Upper lobe of left lung (tissue), 6 donors: Measurements from ENCODE around the gene ABHD4. TPM values are rescaled to one million over a fixed set of nuclear protein-coding genes. Genes with fewer than 3 reads are reported as not detected.
"Not testable (repeated sequence)": the region's sequence is repeated elsewhere in the genome, so short reads cannot be mapped to it uniquely, and the experiment has no call there.

ENCODE experiments used
- ATAC-seq, 2 donors: fragments of 200-7000 bp; cut with Tn5 transposase; one replicate each; pipeline ENCODE4 v1.9.1; 2022; ENCODE audit warnings: mild to moderate bottlenecking in 2 of 2, moderate library complexity in 2 of 2; ENCODE audit not compliant: low FRiP score in 2 of 2
- DNase-seq, 2 donors: peaks; one replicate each; pipeline ENCODE4 v3.0.0-alpha.2; 2019 to 2020
- H3K27ac ChIP-seq, 4 donors: fragments of 200-600 bp; sonication (generic); one replicate each; pipeline ENCODE4 v1.5.1; 2016 to 2019
- H3K27me3 ChIP-seq, 4 donors: fragments of 200-600 bp; sonication (generic); one replicate each; pipeline ENCODE4 v1.5.1; 2017 to 2019
- H3K36me3 ChIP-seq, 4 donors: fragments of 200-600 bp; sonication (generic); one replicate each; pipeline ENCODE4 v1.5.1; 2016 to 2019
- H3K4me1 ChIP-seq, 4 donors: fragments of 200-600 bp; sonication (generic); one replicate each; pipeline ENCODE4 v1.5.1; 2018 to 2019
- H3K4me3 ChIP-seq, 4 donors: fragments of 200-600 bp; sonication (generic); one replicate each; pipeline ENCODE4 v1.5.1; 2017 to 2019; ENCODE audit warnings: mild to moderate bottlenecking in 2 of 4, moderate library complexity in 1 of 4
- H3K9me3 ChIP-seq, 4 donors: fragments of 200-600 bp; sonication (generic); one replicate each; pipeline ENCODE4 v1.5.1; 2018 to 2019
- CTCF ChIP-seq, 6 experiments: fragments of 450-650 bp in 4 of 6; fragments of 200-600 bp in 2 of 6; sonication (generic) in 2 of 6; IDR thresholded peaks; one replicate each; pipeline ENCODE4 v1.5.1; 2016 to 2019; ENCODE audit warnings: antibody characterized with exemption in 6 of 6
- EP300 ChIP-seq, 4 donors: sonication (generic); formaldehyde crosslinking; IDR thresholded peaks; one replicate each; pipeline ENCODE4 v1.5.1; 2017; ENCODE audit warnings: antibody characterized with exemption in 4 of 4, control low read depth in 2 of 4
- POLR2A ChIP-seq, 4 donors: fragments of 450-650 bp; IDR thresholded peaks; one replicate each; pipeline ENCODE4 v1.5.1; 2016 to 2017; ENCODE audit warnings: antibody characterized with exemption in 4 of 4, mild to moderate bottlenecking in 2 of 4
- POLR2AphosphoS5 ChIP-seq, 2 donors: sonication (generic); formaldehyde crosslinking; IDR thresholded peaks; one replicate each; pipeline ENCODE4 v1.5.1; 2017; ENCODE audit warnings: antibody characterized with exemption in 2 of 2
- WGBS, 2 donors: methylation state at CpG; one replicate each; pipeline ENCODE4 v1.1.5; 2017 to 2018; 5-methylcytosine and 5-hydroxymethylcytosine counted together
- total RNA-seq, 6 donors: library from RNA; depleted of rRNA in 4 of 6; stranded (reverse); fragments of >200 nt in 4 of 6; gene quantifications; one replicate each; pipeline versions ENCODE4 v1.1.0 to v1.2.1, GENCODE V29; 2016 to 2021
- donor health status: DM: no; HTN: no; CAD: no; lungs with moderate emphysema.
- donor health status: DM: no; HTN: yes; CAD: no; lungs with severe emphysema.

ABHD4 gene
- total RNA-seq, 6 donors from 2014 or later: 20.1 to 31.3 (median 26.1) TPM

- Histone ChIP-seq H3K27me3 (no peaks in the 10 kb centered on the region), H3K36me3 (no peaks in the 10 kb centered on the region), H3K4me3 (no peak overlapping the region), H3K9me3 (no peaks in the 10 kb centered on the region), H3K4me1 (no peaks in the 10 kb centered on the region), H3K27ac (no peak overlapping the region)
- WGBS, 2 donors: 82 to 92% methylated on average over 8 of the region's 8 CpGs
- DNase-seq: no peak
- TF ChIP-seq POLR2AphosphoS5 (IDR thresholded peaks at IDR 0.05) (no peak), EP300 (IDR thresholded peaks at IDR 0.05) (no peak), POLR2A (IDR thresholded peaks at IDR 0.05) (no peak), CTCF (IDR thresholded peaks at IDR 0.05) (no peak)
- no peak for ATAC-seq
Measured at GRCh38 chr14:22634233-22634900, 36.3 kb downstream of the ABHD4 start.

GRCh38 chr14:22635980-22636379, 37.9 kb downstream of the ABHD4 start:
- not testable (repeated sequence) for H3K36me3 ChIP-seq, ATAC-seq
- 25 to 57% methylated on average over 1 of the region's 1 CpG for WGBS, 2 donors

GRCh38 chr14:22640192-22640591, 42.1 kb downstream of the ABHD4 start:
- no peak for DNase-seq

More at GRCh38 chr14:22635980-22636379, 37.9 kb downstream of the ABHD4 start:
- DNase-seq, H3K4me3 ChIP-seq, H3K4me1 ChIP-seq, H3K27ac ChIP-seq, H3K27me3 ChIP-seq, H3K9me3 ChIP-seq: not testable (repeated sequence)

GRCh38 chr14:22641846-22642245, 43.7 kb downstream of the ABHD4 start:
- TF ChIP-seq CTCF (IDR thresholded peaks at IDR 0.05) (no peak), POLR2AphosphoS5 (IDR thresholded peaks at IDR 0.05) (no peak), POLR2A (IDR thresholded peaks at IDR 0.05) (no peak), EP300 (IDR thresholded peaks at IDR 0.05) (no peak)
- DNase-seq (no peak), ATAC-seq (no peak)
- Histone ChIP-seq H3K36me3 (no peaks in the 10 kb centered on the region), H3K27me3 (no peaks in the 10 kb centered on the region), H3K27ac (no peak overlapping the region), H3K4me3 (no peak overlapping the region), H3K4me1 (no peaks in the 10 kb centered on the region), H3K9me3 (no peaks in the 10 kb centered on the region)
- 76% methylated on average over 3 of the region's 3 CpGs for WGBS, 2 donors

More at GRCh38 chr14:22640192-22640591, 42.1 kb downstream of the ABHD4 start:
- H3K4me1 ChIP-seq: no peaks in the 10 kb centered on the region
- H3K9me3 ChIP-seq: no peaks in the 10 kb centered on the region
- H3K36me3 ChIP-seq: no peaks in the 10 kb centered on the region
- no peak overlapping the region for H3K27ac ChIP-seq
- no peaks in the 10 kb centered on the region for H3K27me3 ChIP-seq
- TF ChIP-seq POLR2AphosphoS5 (IDR thresholded peaks at IDR 0.05) (no peak), EP300 (IDR thresholded peaks at IDR 0.05) (no peak), CTCF (IDR thresholded peaks at IDR 0.05) (no peak), POLR2A (IDR thresholded peaks at IDR 0.05) (no peak)
- ATAC-seq: no peak
- no peak overlapping the region for H3K4me3 ChIP-seq

- 65 to 67% methylated on average over 1 of the region's 1 CpG for WGBS, 2 donors
- no peaks in the 10 kb centered on the region for H3K27me3 ChIP-seq
- no peaks in the 10 kb centered on the region for H3K36me3 ChIP-seq
- H3K9me3 ChIP-seq: no peaks in the 10 kb centered on the region
- no peak within 1 kb of the TSS for H3K4me3 ChIP-seq
- DNase-seq: no peak
- peak in 1 of 2 donors; percentile 34 for ATAC-seq
- H3K4me1 ChIP-seq: no peaks in the 10 kb centered on the region
- TF ChIP-seq CTCF (IDR thresholded peaks at IDR 0.05): no peak
- TF ChIP-seq POLR2A (IDR thresholded peaks at IDR 0.05): no peak
- no peak for TF ChIP-seq POLR2AphosphoS5 (IDR thresholded peaks at IDR 0.05)
- no peak for TF ChIP-seq EP300 (IDR thresholded peaks at IDR 0.05)
- no peak within 1 kb of the TSS for H3K27ac ChIP-seq
Measured at GRCh38 chr14:22644305-22644635, 46.2 kb downstream of the ABHD4 start, which contains the start of gene OR6J1. Gene OR6J1, minus strand, starts transcription at chr14:22644352. Its CDS starts 9,541 bp downstream, at chr14:22634811.
